Urinary bladder (tissue), 4 donors: ENCODE measurements around the gene MAPRE3. TPM values are rescaled to one million over a fixed set of nuclear protein-coding genes. Genes with fewer than 3 reads are reported as not detected.

Source experiments
- DNase-seq: peaks from one replicate; pipeline ENCODE4 v3.0.0-alpha.2; 2015; ENCODE audit errors: extremely low spot score
- H3K27ac ChIP-seq: one replicate; pipeline ENCODE4 v1.5.1; 2013; ENCODE audit warnings: low read depth, mild to moderate bottlenecking, moderate library complexity
- H3K36me3 ChIP-seq: one replicate; pipeline ENCODE4 v1.6.1; 2013; ENCODE audit warnings: mild to moderate bottlenecking, moderate library complexity; ENCODE audit not compliant: insufficient read depth
- H3K4me1 ChIP-seq: one replicate; pipeline ENCODE4 v1.6.1; 2013; ENCODE audit warnings: mild to moderate bottlenecking, moderate library complexity; ENCODE audit not compliant: insufficient read depth
- H3K4me3 ChIP-seq: one replicate; pipeline ENCODE4 v1.5.1; 2013; ENCODE audit warnings: low read depth, low read length
- WGBS: extraction: QIAGEN DNeasy Blood & Tissue Kit; methylation state at CpG from one replicate; pipeline ENCODE4 v1.1.7; 2013; 5-methylcytosine and 5-hydroxymethylcytosine counted together
- polyA plus RNA-seq: library from polyadenylated mRNA; stranded (reverse); fragments of 200-250 nt; gene quantifications from one replicate; pipeline ENCODE4 v1.2.3, GENCODE V29; 2013
- total RNA-seq: library from RNA; depleted of rRNA; stranded (reverse); fragments of >200 nt; gene quantifications from one replicate; pipeline ENCODE4 v1.2.3, GENCODE V29; 2014
- donor health status: healthy with polysubstance abuse.
- donor health status: healthy.

Gene MAPRE3
- total and polyA plus RNA-seq, 2 donors: 3.2 to 24.4 TPM

DNA sequence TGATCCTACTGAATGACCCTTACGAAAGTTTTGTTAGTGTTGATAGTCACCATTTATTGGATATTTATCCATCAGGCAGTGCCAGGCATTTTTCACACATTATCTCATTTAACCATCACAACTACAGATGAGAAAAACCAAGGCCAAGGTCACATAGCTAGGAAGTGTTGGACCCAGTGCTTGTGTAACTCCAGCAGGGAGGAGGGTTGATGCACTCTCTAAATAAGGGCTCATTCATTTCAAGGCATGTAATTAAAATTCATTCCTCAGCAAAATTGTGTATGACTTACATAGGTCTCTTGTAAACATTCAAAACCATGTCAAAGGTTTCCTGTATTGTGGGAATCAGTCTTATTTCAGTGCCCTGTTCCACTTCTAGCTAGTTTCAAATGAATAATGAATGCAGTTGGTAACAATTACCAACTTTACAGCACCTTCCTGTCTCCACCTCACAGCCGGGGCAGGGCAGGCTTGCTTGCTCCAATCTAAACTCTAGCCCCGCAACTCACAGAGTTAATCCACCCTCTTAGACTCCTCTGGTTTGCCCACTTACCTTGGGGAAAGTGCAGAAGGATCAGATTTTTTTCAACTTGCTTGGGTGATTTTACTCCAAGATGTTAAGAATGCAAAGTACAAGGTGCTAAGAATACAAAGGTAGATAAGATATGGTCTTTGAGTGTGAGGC lies 5.8 kb upstream of the MAPRE3 start:
- no peak overlapping the region for H3K27ac ChIP-seq
- H3K36me3 ChIP-seq: no peaks in the 10 kb centered on the region
- no peaks in the 10 kb centered on the region for H3K4me1 ChIP-seq
- 49% methylated on average over 3 of the region's 3 CpGs for WGBS
- no peak for DNase-seq
- no peak overlapping the region for H3K4me3 ChIP-seq

DNA sequence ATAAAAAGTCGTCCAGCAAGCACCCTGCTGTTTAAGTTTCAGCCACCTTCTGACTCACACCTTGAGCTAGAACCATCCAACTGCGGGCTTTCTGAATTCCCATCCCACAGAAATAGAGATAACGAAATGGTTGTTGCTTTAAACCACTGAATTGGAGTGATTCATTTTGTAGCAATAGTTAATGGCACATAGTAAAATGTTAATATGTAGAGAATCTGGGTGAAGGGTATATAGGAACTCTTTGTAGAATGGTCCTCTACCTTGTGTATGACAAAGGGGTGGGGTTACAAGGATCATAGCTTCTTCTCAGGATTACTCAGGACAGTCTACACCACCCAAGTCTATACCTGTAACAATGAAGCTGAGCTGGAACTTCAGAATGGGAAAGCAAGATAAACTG lies 2.4 kb upstream of the MAPRE3 start:
- no peak overlapping the region for H3K27ac ChIP-seq
- H3K36me3 ChIP-seq: no peaks in the 10 kb centered on the region
- H3K4me3 ChIP-seq: no peak overlapping the region
- no peak for DNase-seq
- 64% methylated on average over 3 of the region's 3 CpGs for WGBS
- H3K4me1 ChIP-seq: no peaks in the 10 kb centered on the region

DNA sequence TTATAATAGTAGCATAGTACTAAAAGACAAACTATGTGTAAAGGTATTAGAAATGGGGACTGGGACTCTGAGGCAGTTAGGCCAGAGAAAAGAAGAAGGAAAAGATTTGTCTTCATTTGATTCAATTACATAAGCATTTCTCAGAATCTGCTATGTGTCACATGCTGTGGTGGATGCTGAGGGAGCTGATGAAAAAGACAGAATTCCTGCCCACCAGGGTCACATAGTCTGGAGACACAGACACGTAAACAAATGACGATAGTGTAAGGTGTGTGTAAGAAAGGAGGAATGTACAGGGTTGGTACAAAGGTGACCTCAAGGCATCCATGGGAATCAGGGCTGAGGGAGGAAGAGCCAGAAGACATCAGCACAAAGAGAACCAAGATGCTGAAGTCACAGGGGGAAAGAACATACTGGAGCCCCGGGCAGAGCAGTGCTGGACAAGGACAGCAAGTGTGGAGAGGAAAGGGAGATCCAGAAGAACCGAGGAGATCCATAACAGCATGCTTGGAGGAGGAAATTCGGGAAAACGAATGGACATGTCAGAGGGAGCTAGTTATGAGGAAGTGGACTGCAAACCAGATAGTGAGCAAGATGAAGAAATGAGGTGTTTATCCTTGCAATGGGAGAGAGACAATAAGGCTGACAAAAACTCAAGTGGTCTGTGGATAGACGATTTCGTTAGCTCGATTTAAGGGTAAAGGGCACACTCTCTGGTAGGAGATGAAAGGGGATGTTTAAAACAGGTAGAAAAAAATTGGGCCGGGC lies 1.2 kb upstream of the MAPRE3 start:
- DNase-seq: no peak
- WGBS: 74% methylated on average over 10 of the region's 10 CpGs
- no peak overlapping the region for H3K4me3 ChIP-seq
- H3K4me1 ChIP-seq: no peaks in the 10 kb centered on the region
- no peak overlapping the region for H3K27ac ChIP-seq
- H3K36me3 ChIP-seq: no peaks in the 10 kb centered on the region

DNA sequence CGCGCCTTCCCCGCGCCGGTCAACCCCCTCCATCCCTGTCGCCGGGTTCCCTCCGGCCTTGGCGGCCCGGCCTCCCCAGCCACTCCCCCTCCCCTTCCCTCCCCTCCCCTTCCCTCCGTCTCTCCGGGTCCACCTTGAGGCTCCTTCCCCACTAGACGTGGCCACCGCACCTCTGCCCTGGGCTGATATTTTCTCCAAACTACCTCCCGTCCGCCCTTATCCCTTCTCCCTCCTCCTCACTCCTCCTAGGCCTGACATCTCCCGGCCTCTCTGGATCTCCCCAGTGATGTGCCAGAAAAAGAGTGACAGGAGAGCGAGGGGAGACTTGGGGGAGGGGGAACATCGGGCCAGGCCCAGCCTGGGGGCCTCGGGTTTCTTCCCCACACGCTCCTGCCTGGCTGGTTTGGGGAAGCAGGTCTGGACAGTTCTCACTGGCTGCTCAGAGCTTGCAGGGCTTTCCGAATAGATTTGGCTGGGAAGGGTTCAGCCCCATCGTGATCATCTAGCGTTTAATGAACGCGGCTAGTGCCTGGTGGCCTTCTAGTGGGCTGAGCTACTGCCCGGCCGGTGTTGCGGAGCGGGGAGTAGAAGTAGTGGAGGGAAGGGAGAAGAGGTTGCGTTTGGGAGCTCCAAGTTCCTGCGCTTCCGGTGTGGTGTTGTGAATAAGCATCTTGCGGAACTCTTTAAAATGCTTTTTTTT lies 641 bp downstream of the MAPRE3 start:
- Histone ChIP-seq H3K4me1 (no peaks in the 10 kb centered on the region), H3K4me3 (peak overlapping the region; percentile 94), H3K36me3 (no peaks in the 10 kb centered on the region), H3K27ac (peak overlapping the region; percentile 68)
- DNase-seq: no peak
- WGBS: 7% methylated on average over 34 of the region's 34 CpGs

DNA sequence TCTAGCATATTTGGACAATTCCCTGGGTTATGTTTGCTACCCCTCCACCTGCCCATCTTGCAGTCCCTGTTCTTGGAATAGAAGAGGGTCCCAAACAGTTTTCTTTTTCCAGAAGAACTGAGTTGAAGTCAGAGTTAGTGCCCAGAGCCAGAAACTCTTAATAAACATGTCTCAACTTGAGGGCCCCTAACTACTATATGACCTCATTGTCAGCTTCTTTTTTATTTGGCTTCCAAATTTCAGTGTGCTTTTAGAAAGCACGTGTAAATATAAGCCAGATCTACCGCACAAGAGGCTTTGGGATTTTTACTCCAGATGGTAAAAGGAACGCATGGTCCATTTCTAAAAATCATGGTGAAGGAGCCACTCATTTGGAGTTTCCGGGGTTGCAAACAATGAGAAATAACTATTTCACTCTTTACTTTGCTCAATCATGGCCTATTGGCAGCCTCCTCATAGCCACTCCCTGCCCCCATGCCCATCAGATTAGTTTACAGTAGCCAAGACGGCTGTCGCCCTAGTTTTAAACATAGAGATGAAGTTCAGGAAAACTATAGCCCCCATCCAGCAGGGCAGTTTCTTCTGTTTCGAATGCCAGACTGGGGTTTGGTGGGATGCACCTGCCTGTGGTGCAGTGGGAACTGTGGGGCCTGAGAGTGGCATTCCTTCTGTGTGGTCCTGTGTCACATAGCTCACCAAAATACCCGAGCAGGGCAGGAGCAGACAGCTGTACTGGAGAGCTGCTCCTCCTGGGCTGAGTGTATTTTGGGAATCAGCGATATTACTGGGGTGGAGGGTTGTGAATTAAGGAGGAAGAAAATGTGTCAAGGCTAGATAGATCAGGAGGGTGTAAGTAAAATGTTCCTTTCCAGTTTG lies 1.7 kb downstream of the MAPRE3 start:
- Histone ChIP-seq H3K4me1 (no peaks in the 10 kb centered on the region), H3K4me3 (no peak overlapping the region), H3K36me3 (no peaks in the 10 kb centered on the region), H3K27ac (no peak overlapping the region)
- DNase-seq: no peak
- WGBS: 73% methylated on average over 9 of the region's 9 CpGs

DNA sequence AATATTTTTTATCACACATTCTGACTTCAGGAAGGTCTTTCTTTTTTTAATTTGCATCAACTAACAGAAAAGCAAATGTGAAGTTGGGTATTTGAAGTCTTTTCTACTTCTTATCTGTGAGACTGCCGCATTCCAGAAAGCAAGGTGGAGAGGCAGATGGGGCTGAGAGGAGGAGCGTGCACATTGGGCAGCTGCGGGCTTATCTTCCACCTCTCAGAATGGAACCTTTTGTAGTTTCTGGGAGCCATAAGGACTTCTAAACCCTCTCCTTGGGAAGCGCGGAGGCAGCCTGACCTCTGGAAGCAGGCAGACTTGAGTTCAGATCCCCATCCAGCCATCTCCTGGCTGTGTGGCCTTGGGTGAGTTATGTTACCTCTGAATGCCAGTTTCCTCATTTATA lies 3.9 kb downstream of the MAPRE3 start:
- Histone ChIP-seq H3K36me3 (no peaks in the 10 kb centered on the region), H3K4me3 (no peak overlapping the region), H3K27ac (no peak overlapping the region), H3K4me1 (no peaks in the 10 kb centered on the region)
- no peak for DNase-seq
- WGBS: 87% methylated on average over 5 of the region's 5 CpGs

DNA sequence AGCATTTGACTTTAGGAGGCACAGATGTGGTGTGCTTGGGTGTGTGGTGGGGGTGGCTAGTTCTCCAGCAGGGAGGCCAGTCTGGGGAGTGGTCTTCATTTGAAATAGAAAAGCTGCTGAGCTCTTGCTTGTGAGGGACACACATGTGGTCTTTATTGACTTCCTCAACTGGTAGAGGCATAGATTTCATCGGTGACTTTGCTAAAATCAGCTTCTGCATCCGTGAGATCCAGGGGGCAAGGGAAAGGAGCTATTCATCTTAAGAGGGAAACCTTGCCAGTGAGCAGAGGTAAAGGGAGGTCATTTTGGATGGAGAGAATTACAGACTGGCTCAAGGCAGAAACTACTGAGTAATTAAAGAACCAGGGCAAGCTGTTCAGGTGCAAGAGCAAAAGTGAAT lies 4.7 kb downstream of the MAPRE3 start:
- Histone ChIP-seq H3K4me3 (no peak overlapping the region), H3K27ac (no peak overlapping the region), H3K4me1 (no peaks in the 10 kb centered on the region), H3K36me3 (no peaks in the 10 kb centered on the region)
- no peak for DNase-seq
- 53% methylated on average over 2 of the region's 2 CpGs for WGBS

DNA sequence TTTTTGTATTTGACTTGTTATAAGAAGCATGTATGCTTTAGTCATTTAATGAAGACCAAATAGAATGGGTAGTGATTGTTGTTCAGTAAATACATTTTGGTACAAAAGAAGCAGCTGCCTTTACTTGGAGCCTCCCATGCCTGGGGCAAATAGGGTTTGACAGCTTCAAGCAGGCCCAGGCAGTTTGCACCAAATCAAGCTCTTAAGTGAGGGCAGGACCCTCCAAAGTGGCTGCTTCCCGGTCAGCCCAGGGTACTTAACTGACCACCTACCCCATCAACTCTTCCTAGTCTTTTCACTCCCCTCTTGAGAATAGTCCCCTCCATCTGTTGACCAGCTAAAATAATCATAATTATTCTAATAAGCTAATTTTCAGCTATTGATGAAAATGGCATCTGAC lies 5.2 kb downstream of the MAPRE3 start:
- H3K36me3 ChIP-seq: no peaks in the 10 kb centered on the region
- H3K4me1 ChIP-seq: no peaks in the 10 kb centered on the region
- no peak for DNase-seq
- no peak overlapping the region for H3K27ac ChIP-seq
- H3K4me3 ChIP-seq: no peak overlapping the region
- WGBS: 70% methylated on average over 1 of the region's 1 CpG

DNA sequence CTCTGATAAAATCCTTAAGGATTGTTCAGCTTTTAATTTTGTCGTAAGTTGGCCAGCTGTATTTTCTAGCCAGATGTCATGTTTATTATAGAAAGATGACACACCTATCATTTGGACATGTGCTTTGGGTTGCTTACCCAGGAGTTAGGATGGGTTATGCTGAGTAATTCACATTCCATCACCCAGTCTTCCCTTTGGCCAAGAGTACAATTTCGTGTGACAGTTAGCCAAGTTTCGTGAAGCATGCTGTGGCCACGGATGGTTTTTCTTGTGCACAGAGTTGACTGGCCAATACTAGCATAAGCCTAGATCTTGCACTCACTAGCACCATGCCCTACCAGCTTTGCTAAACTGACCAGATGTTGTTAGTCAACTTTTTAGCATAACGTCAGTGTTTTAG lies 5.8 kb downstream of the MAPRE3 start:
- WGBS: 61% methylated on average over 5 of the region's 5 CpGs
- H3K27ac ChIP-seq: no peak overlapping the region
- no peak for DNase-seq
- no peaks in the 10 kb centered on the region for H3K4me1 ChIP-seq
- H3K36me3 ChIP-seq: no peaks in the 10 kb centered on the region
- no peak overlapping the region for H3K4me3 ChIP-seq

DNA sequence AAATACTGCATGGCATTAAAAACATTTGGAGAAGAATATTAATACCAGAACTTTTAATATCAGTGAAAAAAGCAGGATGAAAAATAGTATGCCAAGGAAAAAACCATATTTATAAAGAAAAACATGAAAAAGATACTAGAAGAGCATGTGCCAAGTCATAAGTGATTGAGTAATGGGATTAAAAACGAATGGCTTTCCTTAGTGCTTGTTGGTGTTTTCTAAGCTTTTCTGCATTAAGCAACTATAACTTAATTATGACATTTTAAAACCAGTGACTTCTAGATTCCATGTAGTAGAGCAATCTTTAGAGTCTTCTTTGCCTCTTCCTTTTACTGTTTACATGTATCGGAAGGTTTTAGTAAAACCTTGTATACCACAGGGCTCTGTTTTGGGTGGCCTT lies 6.6 kb downstream of the MAPRE3 start:
- WGBS: 87% methylated on average over 2 of the region's 2 CpGs
- Histone ChIP-seq H3K4me1 (no peaks in the 10 kb centered on the region), H3K4me3 (no peak overlapping the region), H3K36me3 (no peaks in the 10 kb centered on the region), H3K27ac (no peak overlapping the region)
- DNase-seq: no peak

DNA sequence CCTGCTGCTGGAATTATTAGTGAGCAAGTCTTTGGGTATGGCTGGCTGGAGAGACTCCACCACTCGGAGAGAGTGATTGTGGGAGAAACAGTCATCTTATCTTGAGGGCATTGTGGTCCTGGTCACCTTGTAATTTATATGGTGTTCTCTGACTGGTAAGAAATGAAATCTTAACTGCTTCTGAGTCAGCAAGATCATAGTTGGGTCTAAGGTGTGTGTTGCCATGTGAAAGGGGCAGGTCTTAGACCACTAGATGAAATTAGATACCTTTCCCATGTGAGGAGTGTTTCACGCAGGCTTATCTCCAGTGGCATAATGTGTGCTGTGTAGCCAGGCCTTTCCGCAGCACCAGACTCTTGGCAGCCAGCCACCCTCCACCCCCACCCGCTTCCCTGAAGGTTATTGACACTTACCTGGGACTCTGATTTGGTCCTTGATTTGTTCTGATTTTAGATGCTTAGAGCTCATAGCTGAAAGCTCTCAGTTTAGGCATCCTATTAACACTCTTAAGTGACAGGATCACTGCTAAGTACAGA lies 7.7 kb downstream of the MAPRE3 start:
- Histone ChIP-seq H3K27ac (no peak overlapping the region), H3K36me3 (no peaks in the 10 kb centered on the region), H3K4me3 (no peak overlapping the region), H3K4me1 (no peaks in the 10 kb centered on the region)
- no peak for DNase-seq
- WGBS: 69% methylated on average over 4 of the region's 4 CpGs

DNA sequence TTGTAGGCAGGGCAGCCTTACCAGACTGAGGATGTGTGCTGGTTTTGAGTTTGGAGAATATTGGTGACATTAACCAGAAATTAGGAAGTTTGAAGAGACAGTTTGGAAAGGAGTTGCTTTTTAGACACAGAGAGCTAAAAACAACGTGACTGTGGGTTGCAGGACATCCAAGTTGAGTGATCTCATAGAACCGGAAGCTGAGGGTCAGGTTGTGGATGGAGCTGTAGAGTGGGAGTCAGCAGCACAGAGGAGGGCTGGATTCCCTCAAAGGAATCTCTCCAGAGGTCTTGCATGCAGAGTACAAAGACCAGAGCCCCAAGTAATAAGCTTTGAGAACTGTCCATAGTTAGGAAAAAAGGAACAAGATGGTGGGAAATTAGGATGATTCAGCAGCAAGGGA lies 9.3 kb downstream of the MAPRE3 start:
- 79% methylated on average over 2 of the region's 2 CpGs for WGBS
- no peak for DNase-seq
- H3K27ac ChIP-seq: no peak overlapping the region
- no peaks in the 10 kb centered on the region for H3K4me1 ChIP-seq
- no peak overlapping the region for H3K4me3 ChIP-seq
- H3K36me3 ChIP-seq: no peaks in the 10 kb centered on the region

DNA sequence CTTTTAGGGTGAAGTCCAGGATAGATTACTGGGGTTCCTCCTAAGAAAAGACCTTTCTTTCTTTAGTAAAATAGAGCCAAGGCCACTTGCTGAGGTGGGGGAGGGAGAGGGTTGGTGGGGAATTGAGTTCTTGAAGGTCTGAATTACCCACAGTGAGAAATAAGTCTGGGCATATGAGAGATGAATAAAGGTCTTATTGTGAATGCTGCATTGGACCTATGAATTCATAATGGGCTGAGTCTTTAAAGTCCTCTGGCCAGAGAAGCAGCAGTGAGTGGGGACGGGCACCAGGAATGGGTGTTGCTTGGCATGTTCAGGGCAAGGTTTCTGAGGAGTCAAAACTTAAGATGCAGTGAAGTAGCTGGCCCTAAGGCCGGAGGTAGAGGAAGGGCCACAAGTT lies 10.5 kb downstream of the MAPRE3 start:
- DNase-seq: no peak
- WGBS: 84% methylated on average over 2 of the region's 2 CpGs
- H3K36me3 ChIP-seq: no peaks in the 10 kb centered on the region
- H3K4me1 ChIP-seq: no peaks in the 10 kb centered on the region
- H3K4me3 ChIP-seq: no peak overlapping the region
- no peak overlapping the region for H3K27ac ChIP-seq
